Cortex of kidney (tissue), 1 donor: ENCODE data around the gene TUBB2A.
A peak's percentile ranks its signal among the peaks of the same experiment; 100 is the strongest.

ENCODE experiments used
- DNase-seq: peaks from one replicate; lab custom pipeline; 2025; lab: John Stamatoyannopoulos, UW

TUBB2A gene

GRCh38 chr6:3119040-3119723 lies 38.2 kb downstream of the TUBB2A start:
- DNase-seq, result no peak

- DNase-seq, result peak; percentile 95
Measured at GRCh38 chr6:3118353-3119039, 38.8 kb downstream of the TUBB2A start, which contains the start of gene BPHL. BPHL (plus strand) TSS chr6:3118711; CDS start chr6:3118741, 30 bp downstream.

GRCh38 chr6:3117912-3118352 lies 39.4 kb downstream of the TUBB2A start:
- no peak for DNase-seq

- DNase-seq, result no peak
Measured at GRCh38 chr6:3114377-3114776, 43.0 kb downstream of the TUBB2A start.

- DNase-seq, result no peak
Measured at GRCh38 chr6:3109761-3110160, 47.6 kb downstream of the TUBB2A start.

- no peak for DNase-seq
Measured at GRCh38 chr6:3108746-3109414, 48.5 kb downstream of the TUBB2A start.
